Measurements from ENCODE around the gene EMILIN3.
"Not testable (repeated sequence)": the region's sequence is repeated elsewhere in the genome, so short reads cannot be mapped to it uniquely, and the experiment has no call there.

The EMILIN3 gene

GRCh38 chr20:41316051-41316450 lies 50.6 kb downstream of the EMILIN3 start:
- DNase-seq: no peak

GRCh38 chr20:41314386-41314785 lies 52.2 kb downstream of the EMILIN3 start:
- DNase-seq: no peak

GRCh38 chr20:41312009-41312408 lies 54.6 kb downstream of the EMILIN3 start:
- not testable (repeated sequence) for DNase-seq

Data from inflammatory macrophage (primary cell).